MCF 10A (cell line): ENCODE results near the gene TERT. TPM values are rescaled to one million over a fixed set of nuclear protein-coding genes. Genes with fewer than 3 reads are reported as not detected.

Experiments used
- BruUV-seq: library from RNA; stranded (reverse); fragments of 400-500 nt; replicated peaks from 2 replicates; lab custom pipeline; 2021; lab: Mats Ljungman, UMichigan
- CTCF ChIA-PET: fragments of 300-600 bp; sonication (Branson Sonifier 250); formaldehyde crosslinking; extraction: SDS; loops from one replicate; lab custom pipeline; 2021; ENCODE audit warnings: antibody characterized with exemption, inconsistent platforms; lab: Yijun Ruan, JAX
- POLR2A ChIA-PET: fragments of 300-600, 350-650 bp; sonication (Branson Sonifier 250); formaldehyde crosslinking; extraction: SDS; loops from one replicate; lab custom pipeline; 2020; ENCODE audit warnings: antibody characterized with exemption, inconsistent platforms; lab: Yijun Ruan, JAX
- DNase-seq: peaks from one replicate; pipeline ENCODE4 v3.0.0-alpha.2; 2018; ENCODE audit not compliant: unreplicated experiment
- H3K27ac Mint-ChIP-seq: one replicate; pipeline ENCODE4 v1.8.0; 2022; ENCODE audit warnings: mild to moderate bottlenecking, low read depth, mixed read lengths; ENCODE audit not compliant: unreplicated experiment
- H3K27me3 Mint-ChIP-seq: one replicate; pipeline ENCODE4 v1.8.0; 2022; ENCODE audit warnings: mixed read lengths; ENCODE audit not compliant: insufficient read depth, unreplicated experiment
- H3K36me3 Mint-ChIP-seq: one replicate; pipeline ENCODE4 v1.8.0; 2022; ENCODE audit warnings: mild to moderate bottlenecking, moderate library complexity, mixed read lengths; ENCODE audit not compliant: insufficient read depth, unreplicated experiment
- H3K4me1 Mint-ChIP-seq: one replicate; pipeline ENCODE4 v1.8.0; 2022; ENCODE audit warnings: mixed read lengths; ENCODE audit not compliant: insufficient read depth, unreplicated experiment
- H3K4me3 Mint-ChIP-seq: one replicate; pipeline ENCODE4 v1.8.0; 2022; ENCODE audit warnings: mild to moderate bottlenecking, moderate library complexity, mixed read lengths; ENCODE audit not compliant: unreplicated experiment
- H3K9me3 Mint-ChIP-seq: one replicate; pipeline ENCODE4 v1.8.0; 2022; ENCODE audit warnings: mixed read lengths; ENCODE audit not compliant: unreplicated experiment
- intact Hi-C: fragments of 100-400 bp; cut with micrococcal nuclease; formaldehyde crosslinking; loops from 2 replicates; pipeline ENCODE4 v1.14.1; 2022
- total RNA-seq: library from RNA; stranded (reverse); gene quantifications from 2 replicates; pipeline ENCODE4 v1.2.3, GENCODE V29; 2022
- TF ChIP-seq, protein P1 (sequence below): fragments of 200-600 bp; IDR thresholded peaks from one replicate; pipeline ENCODE4 v1.8.0; 2022; ENCODE audit warnings: antibody characterized with exemption, mild to moderate bottlenecking; ENCODE audit not compliant: unreplicated experiment

The TERT gene
- total RNA-seq, 1 experiment from 2014 or later: 0.16 TPM

- peak; percentile 7 for DNase-seq
- Mint-ChIP-seq H3K4me3 (no peak overlapping the region), H3K36me3 (peaks cover 43% of the 10 kb centered on the region), H3K4me1 (peaks cover 28% of the 10 kb centered on the region), H3K27ac (no peak overlapping the region), H3K27me3 (no peaks in the 10 kb centered on the region), H3K9me3 (no peaks in the 10 kb centered on the region)
- ChIA-PET CTCF (no interaction called here), POLR2A (interaction anchor here (0.7 to 1.2 kb wide), 2 partner anchors 13 to 1003 kb away, joined by 3 read pairs; partner anchors contain the start of gene CLPTM1L)
- no TSS peak for BruUV-seq
- TF ChIP-seq, protein P1, sequence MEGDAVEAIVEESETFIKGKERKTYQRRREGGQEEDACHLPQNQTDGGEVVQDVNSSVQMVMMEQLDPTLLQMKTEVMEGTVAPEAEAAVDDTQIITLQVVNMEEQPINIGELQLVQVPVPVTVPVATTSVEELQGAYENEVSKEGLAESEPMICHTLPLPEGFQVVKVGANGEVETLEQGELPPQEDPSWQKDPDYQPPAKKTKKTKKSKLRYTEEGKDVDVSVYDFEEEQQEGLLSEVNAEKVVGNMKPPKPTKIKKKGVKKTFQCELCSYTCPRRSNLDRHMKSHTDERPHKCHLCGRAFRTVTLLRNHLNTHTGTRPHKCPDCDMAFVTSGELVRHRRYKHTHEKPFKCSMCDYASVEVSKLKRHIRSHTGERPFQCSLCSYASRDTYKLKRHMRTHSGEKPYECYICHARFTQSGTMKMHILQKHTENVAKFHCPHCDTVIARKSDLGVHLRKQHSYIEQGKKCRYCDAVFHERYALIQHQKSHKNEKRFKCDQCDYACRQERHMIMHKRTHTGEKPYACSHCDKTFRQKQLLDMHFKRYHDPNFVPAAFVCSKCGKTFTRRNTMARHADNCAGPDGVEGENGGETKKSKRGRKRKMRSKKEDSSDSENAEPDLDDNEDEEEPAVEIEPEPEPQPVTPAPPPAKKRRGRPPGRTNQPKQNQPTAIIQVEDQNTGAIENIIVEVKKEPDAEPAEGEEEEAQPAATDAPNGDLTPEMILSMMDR: no peak
- intact Hi-C loops: no loop called here
These were observed 37.7 kb upstream of the TERT start for GRCh38 chr5:1332461-1333001.

DNA sequence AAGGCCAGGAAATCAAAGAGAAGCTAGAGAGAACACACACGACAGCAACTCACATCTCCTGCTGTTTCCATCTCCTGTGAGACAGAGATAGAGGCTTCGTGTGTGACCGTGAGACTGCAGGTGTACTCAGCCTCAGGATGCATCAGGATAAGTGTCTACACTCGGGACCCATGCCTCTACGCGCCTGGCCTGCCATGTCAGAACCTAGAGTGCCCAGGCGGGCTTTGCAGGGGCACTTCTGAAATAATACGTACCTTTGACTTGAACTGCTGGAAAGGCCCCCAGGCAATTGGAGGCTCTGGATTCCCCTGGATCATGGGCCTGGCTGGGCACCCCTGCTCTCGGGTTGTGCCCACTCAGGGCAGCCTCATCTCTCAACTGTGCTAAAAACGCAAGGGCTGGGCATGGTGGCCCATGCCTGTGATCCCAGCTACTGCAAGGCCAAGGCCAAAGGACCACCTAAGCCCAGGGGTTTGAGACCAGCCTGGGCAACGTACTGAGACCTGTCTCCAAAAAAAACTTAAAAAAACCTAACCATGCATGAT is 37.1 kb upstream of the TERT start:
- TF ChIP-seq, protein P1: no peak
- H3K9me3 Mint-ChIP-seq: peaks cover 6% of the 10 kb centered on the region
- H3K36me3 Mint-ChIP-seq: peaks cover 49% of the 10 kb centered on the region
- peaks cover 34% of the 10 kb centered on the region for H3K4me1 Mint-ChIP-seq
- DNase-seq: no peak
- CTCF ChIA-PET: interaction anchor here (1.5 kb wide), 1 partner anchor 12 kb away, joined by 4 read pairs; no protein-coding TSS in a partner anchor
- H3K4me3 Mint-ChIP-seq: no peak overlapping the region
- H3K27me3 Mint-ChIP-seq: no peaks in the 10 kb centered on the region
- POLR2A ChIA-PET: interaction anchor here (0.7 to 1.3 kb wide), 3 partner anchors 12 to 1003 kb away, joined by 3 to 4 read pairs (median 3); partner anchors contain the start of gene CLPTM1L
- H3K27ac Mint-ChIP-seq: no peak overlapping the region
- BruUV-seq: no TSS peak
- intact Hi-C loops: loop anchor here (2.0 kb wide), 1 partner anchor 13 kb away; the partner anchor contains the start of gene CLPTM1L

DNA sequence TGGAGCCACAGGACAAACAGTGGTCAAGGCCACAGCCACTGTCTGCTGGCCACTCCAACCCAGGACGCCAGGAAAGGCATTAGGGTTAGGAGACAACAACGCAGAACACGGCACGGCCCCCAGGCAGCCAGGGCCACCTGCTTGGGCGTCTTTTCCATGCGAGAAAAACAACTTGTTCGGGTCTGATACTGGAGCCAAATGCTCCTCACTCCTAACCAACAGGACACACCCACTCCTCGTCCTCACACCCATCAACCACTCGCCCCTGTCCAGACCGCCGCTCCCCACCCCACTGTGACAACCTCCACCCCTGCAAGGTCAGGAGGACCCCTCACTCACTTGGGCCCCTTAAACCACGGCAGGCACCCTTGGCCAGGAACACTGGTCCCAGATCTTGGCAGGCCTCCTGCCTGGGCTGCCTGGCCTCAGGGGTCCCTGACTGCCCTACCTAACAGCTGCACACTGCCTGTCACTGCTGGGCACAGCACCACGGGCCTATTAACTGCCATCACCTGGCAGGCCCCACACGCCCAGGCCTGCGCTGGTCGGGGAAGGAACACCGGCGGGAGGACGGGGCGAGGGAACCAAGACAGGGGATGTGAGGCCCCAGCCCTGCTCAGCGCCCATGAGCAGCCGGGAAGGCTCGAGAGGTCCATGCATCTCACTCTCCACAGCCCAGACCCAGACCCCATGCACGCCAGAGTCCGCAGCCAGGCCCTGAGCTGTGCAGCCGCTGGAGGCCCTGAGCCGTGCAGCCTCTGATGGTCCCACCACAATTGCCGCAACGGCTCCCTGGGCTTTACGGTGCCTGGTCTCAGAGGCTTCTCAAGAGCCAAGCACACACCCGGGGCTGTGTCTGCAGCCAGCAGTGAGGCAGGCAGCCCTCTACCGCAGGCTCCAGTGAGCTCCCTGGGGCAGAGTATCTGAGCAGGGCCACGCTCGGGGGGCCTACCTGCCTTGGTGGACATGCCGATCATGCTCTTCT is 36.3 kb upstream of the TERT start:
- Mint-ChIP-seq H3K9me3 (peaks cover 14% of the 10 kb centered on the region), H3K27ac (peak overlapping the region; percentile 86), H3K4me1 (peaks cover 42% of the 10 kb centered on the region), H3K36me3 (peaks cover 52% of the 10 kb centered on the region), H3K27me3 (no peaks in the 10 kb centered on the region), H3K4me3 (peak overlapping the region; percentile 34)
- TF ChIP-seq, protein P1: no peak
- intact Hi-C loops: loop anchor here (2.0 kb wide), 1 partner anchor 14 kb away; the partner anchor contains the start of gene CLPTM1L
- no peak for DNase-seq
- ChIA-PET CTCF (interaction anchor here (0.7 to 1.5 kb wide), 3 partner anchors 13 to 313 kb away, joined by 3 to 4 read pairs (median 3); no protein-coding TSS in a partner anchor), POLR2A (interaction anchor here (0.6 to 1.3 kb wide), 3 partner anchors 12 to 14 kb away, joined by 3 to 5 read pairs (median 4); partner anchors contain the start of gene CLPTM1L)
- no TSS peak for BruUV-seq
